HCT116 (cell line): Measurements from ENCODE around the gene MUC6. TPM values are rescaled to one million over a fixed set of nuclear protein-coding genes. Genes with fewer than 3 reads are reported as not detected.

Experiments
- ATAC-seq: fragments of 200-7000 bp; cut with Tn5 transposase; 2 replicates; pipeline ENCODE4 v1.9.1; 2020; ENCODE audit warnings: mild to moderate bottlenecking, moderate library complexity
- BruUV-seq: library from RNA; stranded (reverse); fragments of 400-500 nt; replicated peaks from 2 replicates; lab custom pipeline; 2021; lab: Mats Ljungman, UMichigan
- CTCF ChIA-PET: fragments of 300-600 bp; sonication (Branson Sonifier 250); formaldehyde crosslinking; loops from one replicate; lab custom pipeline; 2021; ENCODE audit warnings: antibody characterized with exemption; lab: Charles Lee
- POLR2A ChIA-PET: fragments of 300-600, 350-600 bp; sonication (Branson Sonifier 250); formaldehyde crosslinking; loops from one replicate; lab custom pipeline; 2021; ENCODE audit warnings: antibody characterized with exemption; lab: Charles Lee
- RAD21 ChIA-PET, 2 experiments: fragments of 300-600 bp; sonication (Branson Sonifier 250); formaldehyde crosslinking; loops; one replicate each; lab custom pipeline; 2023; ENCODE audit warnings: low total read pairs in 2 of 2; ENCODE audit not compliant: uncharacterized antibody in 2 of 2, unreplicated experiment in 2 of 2, low non-redundant PET in 1 of 2; lab: Charles Lee
- DNase-seq: peaks from one replicate; pipeline ENCODE4 v3.0.0-alpha.2; 2010; ENCODE audit warnings: low read depth, low spot score
- H2AFZ ChIP-seq: fragments of 200-600 bp; shearing (Covaris generic), sonication (generic); 2 replicates; pipeline ENCODE4 v1.6.1; 2017; ENCODE audit warnings: low read depth, mixed run types, mixed read lengths, antibody characterized with exemption, low read length; ENCODE audit not compliant: poor library complexity, severe bottlenecking
- H3K27ac ChIP-seq: 2 replicates; pipeline ENCODE4 v1.5.1; 2012; ENCODE audit warnings: low read depth, low read length
- H3K27me3 ChIP-seq: fragments of 200-600 bp; sonication (generic); 2 replicates; pipeline ENCODE4 v1.6.1; 2016; ENCODE audit warnings: mixed run types, low read length, mixed read lengths; ENCODE audit not compliant: insufficient read depth
- H3K36me3 ChIP-seq, 2 experiments: fragments of 200-500 bp in 1 of 2; fragments of 200-600 bp in 1 of 2; sonication (Bioruptor generic) in 1 of 2; sonication (generic) in 1 of 2; 2 replicates each; pipeline versions ENCODE4 v1.5.1 to v1.6.1; 2014 to 2016; ENCODE audit warnings: low read length in 2 of 2, inconsistent platforms in 1 of 2, mixed read lengths in 1 of 2, mixed run types in 1 of 2; ENCODE audit not compliant: insufficient read depth in 2 of 2, control insufficient read depth in 1 of 2
- H3K4me1 ChIP-seq, 2 experiments: fragments of 200-600 bp in 1 of 2; sonication (generic) in 1 of 2; 2 replicates each; pipeline versions ENCODE4 v1.5.1 to v1.6.1; 2012 to 2017; ENCODE audit warnings: low read length in 2 of 2, inconsistent platforms in 1 of 2, mild to moderate bottlenecking in 1 of 2, mixed read lengths in 1 of 2, mixed run types in 1 of 2, moderate library complexity in 1 of 2; ENCODE audit not compliant: insufficient read depth in 2 of 2, control insufficient read depth in 1 of 2
- H3K4me2 ChIP-seq: fragments of 200-600 bp; sonication (generic); 2 replicates; pipeline ENCODE4 v1.6.1; 2017; ENCODE audit warnings: mixed run types, low read length, mixed read lengths
- H3K4me3 ChIP-seq, 2 experiments: fragments of 200-600 bp in 1 of 2; sonication (generic) in 1 of 2; replicated peaks in 1 of 2; 2 replicates each; pipeline ENCODE4 v1.5.1; 2011 to 2016; ENCODE audit warnings: low read length in 2 of 2, control low read depth in 1 of 2, low read depth in 1 of 2, mild to moderate bottlenecking in 1 of 2, mixed read lengths in 1 of 2, mixed run types in 1 of 2
- H3K79me2 ChIP-seq: fragments of 200-600 bp; sonication (generic); 2 replicates; pipeline ENCODE4 v1.6.1; 2017; ENCODE audit warnings: mild to moderate bottlenecking, mixed run types, low read length, moderate library complexity, mixed read lengths; ENCODE audit not compliant: insufficient read depth
- H3K9ac ChIP-seq: fragments of 200-600 bp; sonication (generic); 2 replicates; pipeline ENCODE4 v1.6.1; 2016; ENCODE audit warnings: low read length, mixed read lengths
- H3K9me2 ChIP-seq: fragments of 200-600 bp; sonication (generic), shearing (Covaris generic); 2 replicates; pipeline ENCODE4 v1.6.1; 2017; ENCODE audit warnings: mixed run types, mild to moderate bottlenecking, moderate library complexity; ENCODE audit not compliant: insufficient read depth
- H3K9me3 ChIP-seq, 2 experiments: fragments of 200-500 bp in 1 of 2; fragments of 200-600 bp in 1 of 2; sonication (Bioruptor generic) in 1 of 2; sonication (generic) in 1 of 2; 2 replicates each; pipeline ENCODE4 v1.6.1; 2014 to 2017; ENCODE audit warnings: low read length in 2 of 2, mixed read lengths in 2 of 2, inconsistent platforms in 1 of 2, low read depth in 1 of 2, mild to moderate bottlenecking in 1 of 2, mixed run types in 1 of 2, moderate library complexity in 1 of 2; ENCODE audit not compliant: control insufficient read depth in 1 of 2, insufficient read depth in 1 of 2
- H4K20me1 ChIP-seq: fragments of 200-600 bp; sonication (generic), shearing (Covaris generic); 2 replicates; pipeline ENCODE4 v1.6.1; 2017; ENCODE audit warnings: mixed run types, mild to moderate bottlenecking, moderate library complexity; ENCODE audit not compliant: insufficient read depth
- CBX3 ChIP-seq: IDR thresholded peaks from 2 replicates; pipeline ENCODE4 v1.6.1; 2012; ENCODE audit warnings: low read depth
- ELF1 ChIP-seq: IDR thresholded peaks from 2 replicates; pipeline ENCODE4 v1.6.1; 2012; ENCODE audit warnings: low read depth, borderline replicate concordance
- EZH2 ChIP-seq: fragments of 200-600 bp; sonication (generic); IDR thresholded peaks from 2 replicates; pipeline ENCODE4 v1.6.1; 2017; ENCODE audit warnings: antibody characterized with exemption, mixed run types
- JUND ChIP-seq: IDR thresholded peaks from 2 replicates; pipeline ENCODE4 v1.6.1; 2012
- MAX ChIP-seq: IDR thresholded peaks from 2 replicates; pipeline ENCODE4 v1.6.1; 2012
- POLR2A ChIP-seq: IDR thresholded peaks from 2 replicates; pipeline ENCODE4 v1.7.0; 2011; ENCODE audit warnings: borderline replicate concordance; ENCODE audit not compliant: insufficient read depth, insufficient read length; ENCODE audit errors: extremely low read depth
- POLR2AphosphoS5 ChIP-seq: IDR thresholded peaks from 2 replicates; pipeline ENCODE4 v1.6.1; 2011; ENCODE audit warnings: mild to moderate bottlenecking, low read depth, low read length, moderate library complexity
- SIN3A ChIP-seq: IDR thresholded peaks from 2 replicates; pipeline ENCODE4 v1.6.1; 2012; ENCODE audit warnings: low read depth
- SP1 ChIP-seq: IDR thresholded peaks from 2 replicates; pipeline ENCODE4 v1.6.1; 2012; ENCODE audit warnings: low read depth
- ZBTB33 ChIP-seq: IDR thresholded peaks from 2 replicates; pipeline ENCODE4 v1.6.1; 2011; ENCODE audit warnings: mild to moderate bottlenecking, low read length, moderate library complexity; ENCODE audit not compliant: insufficient replicate concordance; ENCODE audit errors: extremely low read depth
- ZFX ChIP-seq: fragments of 450-650 bp; IDR thresholded peaks from 2 replicates; pipeline ENCODE4 v1.6.1; 2017
- ZNF274 ChIP-seq: fragments of 200-500 bp; sonication (Bioruptor generic); IDR thresholded peaks from 2 replicates; pipeline ENCODE4 v1.6.1; 2014; ENCODE audit warnings: mild to moderate bottlenecking, low read depth, low read length, inconsistent platforms
- intact Hi-C: fragments of 100-400 bp; cut with micrococcal nuclease; formaldehyde crosslinking; loops from 2 replicates; pipeline ENCODE4 v1.10.0; 2022
- total RNA-seq: library from RNA; stranded (reverse); gene quantifications from one replicate; pipeline ENCODE4 v1.2.1, GENCODE V29; 2021; ENCODE audit not compliant: unreplicated experiment

MUC6 gene
- total RNA-seq, 1 experiment from 2014 or later: 0.02 TPM

GRCh38 chr11:1062075-1062820 lies 25.7 kb upstream of the MUC6 start:
- no peak overlapping the region for H2AFZ ChIP-seq
- no TSS peak for BruUV-seq
- no peak for DNase-seq
- intact Hi-C loops: loop anchor here (5.0 kb wide), 1 partner anchor 135 kb away; the partner anchor contains the start of gene AP2A2
- peaks cover 0 to 7% of the 10 kb centered on the region in 2 experiments; a peak in 1 of 4 replicates for H3K9me3 ChIP-seq
- ChIA-PET POLR2A (no interaction called here), RAD21 (no interaction called here), CTCF (no interaction called here)
- no peaks in the 10 kb centered on the region for H3K9me2 ChIP-seq
- no peak overlapping the region for H3K4me2 ChIP-seq
- H3K4me1 ChIP-seq: peaks cover 13 to 31% of the 10 kb centered on the region in 2 experiments
- H3K9ac ChIP-seq: no peak overlapping the region
- no peak overlapping the region for H3K27ac ChIP-seq
- no peaks in the 10 kb centered on the region for H3K79me2 ChIP-seq
- no peaks in the 10 kb centered on the region for H3K27me3 ChIP-seq
- H4K20me1 ChIP-seq: no peaks in the 10 kb centered on the region
- no peak overlapping the region for H3K4me3 ChIP-seq
- no peaks in the 10 kb centered on the region for H3K36me3 ChIP-seq
- no peak for ATAC-seq
- TF ChIP-seq CBX3: peak; percentile 52; the same call in 1 of the 2 replicates
- TF ChIP-seq JUND: no peak
- no peak for TF ChIP-seq ELF1
- no peak for TF ChIP-seq EZH2
- no peak for TF ChIP-seq ZNF274

- CTCF ChIA-PET: no interaction called here
- H3K9ac ChIP-seq: peak overlapping the region; percentile 54
- POLR2A ChIA-PET: no interaction called here
These were observed 24.5 kb upstream of the MUC6 start for GRCh38 chr11:1060852-1061616.

More at GRCh38 chr11:1060852-1061616, 24.5 kb upstream of the MUC6 start:
- ATAC-seq: peak; percentile 92
- no peaks in the 10 kb centered on the region for H3K9me2 ChIP-seq
- H4K20me1 ChIP-seq: no peaks in the 10 kb centered on the region
- peak overlapping the region; percentile 74 for H3K27ac ChIP-seq
- RAD21 ChIA-PET: no interaction called here
- H2AFZ ChIP-seq: peak overlapping the region; percentile 19
- H3K79me2 ChIP-seq: no peaks in the 10 kb centered on the region
- H3K27me3 ChIP-seq: no peaks in the 10 kb centered on the region
- TF ChIP-seq CBX3: no peak
- TF ChIP-seq MAX: peak; percentile 55; the same call in 1 of the 2 replicates
- no peak for TF ChIP-seq SP1
- TF ChIP-seq POLR2AphosphoS5: peak; percentile 20; the same call in 1 of the 2 replicates
- no peak for TF ChIP-seq POLR2A
- no peak for TF ChIP-seq ZBTB33
- 0 out of 2 replicates have a peak, but pooled peaks have one; percentile 21 for TF ChIP-seq ZFX
- TF ChIP-seq SIN3A: no peak
- peaks cover 13 to 31% of the 10 kb centered on the region in 2 experiments for H3K4me1 ChIP-seq
- intact Hi-C loops: loop anchor here (5.0 kb wide), 1 partner anchor 134 kb away; the partner anchor contains the start of gene AP2A2
- H3K9me3 ChIP-seq: peaks cover 0 to 7% of the 10 kb centered on the region in 2 experiments; a peak in 1 of 4 replicates
- DNase-seq: peak; percentile 74
- H3K4me2 ChIP-seq: peak overlapping the region; percentile 69
- no peaks in the 10 kb centered on the region for H3K36me3 ChIP-seq
- peak overlapping the region in 1 of 2 experiments; percentile 31; a peak in 2 of 4 replicates for H3K4me3 ChIP-seq
- no TSS peak for BruUV-seq
